Fibroblast of villous mesenchyme (primary cell): ENCODE results near the gene MDM2. TPM values are rescaled to one million over a fixed set of nuclear protein-coding genes. Genes with fewer than 3 reads are reported as not detected.
"Not testable (repeated sequence)": the region's sequence is repeated elsewhere in the genome, so short reads cannot be mapped to it uniquely, and the experiment has no call there.

ENCODE experiments used
- DNase-seq: peaks from one replicate; pipeline ENCODE4 v3.0.0-alpha.2; 2010; ENCODE audit warnings: low read depth
- H3K4me3 ChIP-seq: 2 replicates; pipeline ENCODE4 v1.5.1; 2011; ENCODE audit warnings: low read depth, mild to moderate bottlenecking, low read length
- total RNA-seq: library from RNA; depleted of rRNA; stranded (reverse); fragments of >200 nt; gene quantifications from 2 replicates; pipeline ENCODE4 v1.2.3, GENCODE V29; 2012
- TF ChIP-seq, protein P1 (sequence below): IDR thresholded peaks from 2 replicates; pipeline ENCODE4 v1.5.1; 2012; ENCODE audit warnings: low read depth, mild to moderate bottlenecking, low read length; ENCODE audit not compliant: insufficient read depth

MDM2 gene
- total RNA-seq, 1 donor, result 245 TPM

DNA sequence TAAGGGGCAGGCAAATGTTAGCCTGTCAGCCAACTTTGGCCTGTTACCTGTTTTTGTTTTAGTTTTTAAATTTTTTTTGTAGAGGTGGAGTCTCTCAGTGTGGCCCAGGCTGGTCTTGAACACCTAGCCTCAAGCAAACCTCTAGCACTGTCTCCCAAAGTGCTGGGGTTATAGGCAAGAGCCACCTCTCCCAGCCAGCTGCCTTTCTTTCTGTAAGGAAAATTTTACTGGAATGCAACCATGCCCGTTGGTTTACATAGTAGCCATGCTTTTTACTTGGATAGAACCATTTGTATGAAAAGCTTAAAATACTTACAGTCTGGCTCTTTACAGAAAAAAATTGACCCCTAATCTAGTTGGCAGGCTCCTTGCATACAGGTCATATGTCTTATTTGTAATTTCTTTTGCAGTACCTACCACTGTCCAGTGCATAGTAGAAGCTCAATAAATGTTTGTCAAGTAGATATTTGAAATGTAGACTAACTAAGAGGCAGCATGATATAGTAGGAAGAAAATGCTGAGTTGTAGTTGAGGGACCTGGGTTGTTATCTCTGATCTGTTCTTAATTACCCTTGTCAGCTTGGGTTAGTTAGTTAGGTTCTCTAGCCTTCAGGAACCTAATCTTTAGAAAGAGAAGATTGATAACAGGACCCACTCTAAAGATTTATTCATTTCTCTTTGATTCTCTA lies 4.7 kb downstream of the MDM2 start:
- no peak for DNase-seq
- H3K4me3 ChIP-seq, result peak overlapping the region; percentile 41

GRCh38 chr12:68813242-68813593 lies 5.2 kb downstream of the MDM2 start:
- TF ChIP-seq, protein P1, sequence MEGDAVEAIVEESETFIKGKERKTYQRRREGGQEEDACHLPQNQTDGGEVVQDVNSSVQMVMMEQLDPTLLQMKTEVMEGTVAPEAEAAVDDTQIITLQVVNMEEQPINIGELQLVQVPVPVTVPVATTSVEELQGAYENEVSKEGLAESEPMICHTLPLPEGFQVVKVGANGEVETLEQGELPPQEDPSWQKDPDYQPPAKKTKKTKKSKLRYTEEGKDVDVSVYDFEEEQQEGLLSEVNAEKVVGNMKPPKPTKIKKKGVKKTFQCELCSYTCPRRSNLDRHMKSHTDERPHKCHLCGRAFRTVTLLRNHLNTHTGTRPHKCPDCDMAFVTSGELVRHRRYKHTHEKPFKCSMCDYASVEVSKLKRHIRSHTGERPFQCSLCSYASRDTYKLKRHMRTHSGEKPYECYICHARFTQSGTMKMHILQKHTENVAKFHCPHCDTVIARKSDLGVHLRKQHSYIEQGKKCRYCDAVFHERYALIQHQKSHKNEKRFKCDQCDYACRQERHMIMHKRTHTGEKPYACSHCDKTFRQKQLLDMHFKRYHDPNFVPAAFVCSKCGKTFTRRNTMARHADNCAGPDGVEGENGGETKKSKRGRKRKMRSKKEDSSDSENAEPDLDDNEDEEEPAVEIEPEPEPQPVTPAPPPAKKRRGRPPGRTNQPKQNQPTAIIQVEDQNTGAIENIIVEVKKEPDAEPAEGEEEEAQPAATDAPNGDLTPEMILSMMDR, result no peak
- DNase-seq, result no peak
- peak overlapping the region; percentile 41 for H3K4me3 ChIP-seq

More for the DNA sequence above, 4.7 kb downstream of the MDM2 start:
- TF ChIP-seq, protein P1, result no peak

- TF ChIP-seq, protein P1, result no peak
- no peak for DNase-seq
- peak overlapping the region; percentile 2 for H3K4me3 ChIP-seq
Measured at GRCh38 chr12:68814490-68815231, 6.7 kb downstream of the MDM2 start.

- DNase-seq, result no peak
- TF ChIP-seq, protein P1, result no peak
- H3K4me3 ChIP-seq, result no peak overlapping the region
Measured at GRCh38 chr12:68815232-68815927, 7.4 kb downstream of the MDM2 start.

GRCh38 chr12:68815928-68816800 lies 8.2 kb downstream of the MDM2 start:
- DNase-seq, result no peak
- no peak overlapping the region for H3K4me3 ChIP-seq
- TF ChIP-seq, protein P1, result no peak

- not testable (repeated sequence) for H3K4me3 ChIP-seq, DNase-seq
Measured at GRCh38 chr12:68819481-68819880, 11.5 kb downstream of the MDM2 start.
